SH-SY5Y (cell line): Measurements from ENCODE around the gene MRPL4.

ENCODE experiments used
- GATA2 ChIP-seq: IDR thresholded peaks from 2 replicates; pipeline ENCODE4 v1.6.1; 2011; ENCODE audit warnings: mild to moderate bottlenecking, low read depth, low read length
- GATA3 ChIP-seq: IDR thresholded peaks from 2 replicates; pipeline ENCODE4 v1.6.1; 2011; ENCODE audit warnings: low read depth, mild to moderate bottlenecking, low read length, moderate library complexity

- TF ChIP-seq GATA2 (no peak), GATA3 (no peak)
Observed at GRCh38 chr19:10228920-10229319, 23.1 kb upstream of the MRPL4 start.
